Middle frontal gyrus (tissue), 1 donor: Measurements from ENCODE around the gene RERE.

Source experiments
- DNase-seq: peaks from one replicate; pipeline ENCODE4 v3.0.0-alpha.2; 2015; ENCODE audit warnings: low spot score; ENCODE audit errors: extremely low spot score

Gene RERE

GRCh38 chr1:8580566-8580965 is 236.9 kb downstream of the RERE start:
- DNase-seq: no peak

DNA sequence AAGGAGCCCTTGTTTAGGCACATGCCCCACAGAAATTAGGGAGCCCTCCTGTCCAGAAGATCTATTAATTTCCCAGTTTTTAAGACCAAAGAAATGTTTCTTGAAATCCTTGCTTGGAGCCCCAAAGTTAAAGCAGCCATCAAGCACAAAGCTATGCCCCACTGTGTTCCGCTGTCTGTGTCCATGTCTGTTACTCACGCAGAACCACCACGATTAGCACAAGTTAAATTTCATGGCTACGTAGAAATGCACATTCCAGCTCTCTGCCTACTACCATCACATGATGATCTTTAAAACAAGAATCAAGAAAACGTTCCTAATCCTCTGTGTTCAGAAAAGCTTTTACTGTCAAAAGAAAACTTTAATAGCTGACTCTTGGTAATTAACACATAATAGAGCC is 238.5 kb downstream of the RERE start:
- no peak for DNase-seq

GRCh38 chr1:8578132-8578877 is 239.1 kb downstream of the RERE start:
- DNase-seq: no peak

- DNase-seq: no peak
These were observed 242.5 kb downstream of the RERE start for GRCh38 chr1:8574985-8575384.

DNA sequence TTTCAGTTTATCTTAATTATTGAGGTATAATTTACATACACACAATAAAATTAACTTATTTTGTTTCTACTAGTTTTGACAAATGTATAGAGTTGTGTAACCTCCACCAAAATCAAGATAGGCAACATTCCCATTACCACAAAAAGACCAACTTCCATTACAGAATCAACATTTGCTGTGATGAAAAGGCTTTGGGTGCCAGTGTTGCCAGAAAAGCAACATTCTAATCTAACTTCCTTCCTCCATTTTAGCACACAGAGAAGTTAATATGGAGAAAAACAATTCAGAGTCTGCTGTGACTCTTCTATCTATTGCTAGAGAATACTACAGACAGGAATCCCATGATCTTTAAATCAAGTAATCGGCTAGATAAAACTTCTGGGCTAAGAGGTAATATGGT is 245.3 kb downstream of the RERE start:
- DNase-seq: no peak

- DNase-seq: no peak
These were observed 246.0 kb downstream of the RERE start for GRCh38 chr1:8571200-8571984.

GRCh38 chr1:8570465-8570864 is 247.0 kb downstream of the RERE start:
- DNase-seq: no peak

GRCh38 chr1:8569242-8569641 is 248.2 kb downstream of the RERE start:
- no peak for DNase-seq

GRCh38 chr1:8568837-8569236 is 248.6 kb downstream of the RERE start:
- DNase-seq: no peak

DNA sequence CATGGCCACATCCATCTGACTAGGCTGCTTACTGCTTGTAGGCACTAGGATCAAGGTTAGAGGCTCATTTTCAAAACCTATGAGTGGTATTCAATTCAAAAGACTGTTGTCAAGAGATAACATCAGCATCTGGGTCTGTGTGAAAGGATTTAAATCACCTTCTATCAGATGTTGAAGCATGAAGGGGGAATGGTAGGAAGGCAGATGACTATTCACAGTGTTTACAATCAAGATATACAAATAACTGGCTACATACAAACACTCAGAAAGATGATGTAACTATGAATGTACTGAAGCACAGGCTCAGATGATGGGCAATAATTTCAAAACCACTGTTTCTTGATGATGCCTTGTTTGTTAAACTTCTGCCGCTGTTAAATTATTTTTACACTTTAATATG is 250.3 kb downstream of the RERE start:
- DNase-seq: no peak

DNA sequence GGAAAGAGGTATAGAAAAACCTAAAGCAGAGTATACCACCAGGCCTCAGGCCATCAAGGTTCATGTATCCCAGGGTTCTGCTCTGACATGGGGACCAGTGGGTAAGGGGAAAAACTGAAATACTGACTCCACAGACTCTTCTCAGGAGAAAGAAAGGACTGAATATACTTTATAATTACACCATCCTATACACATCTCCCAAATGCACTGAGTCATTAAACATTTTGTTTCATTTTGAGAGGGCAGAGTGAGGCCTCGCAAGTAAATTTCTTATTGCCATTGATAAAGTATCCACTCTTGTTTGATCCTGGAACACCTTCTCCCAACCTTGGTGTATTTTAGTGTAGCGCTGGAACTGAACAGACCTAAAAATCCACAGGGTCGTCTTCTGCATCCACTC is 251.6 kb downstream of the RERE start:
- DNase-seq: no peak

- no peak for DNase-seq
These were observed 253.4 kb downstream of the RERE start for GRCh38 chr1:8563944-8564537.

DNA sequence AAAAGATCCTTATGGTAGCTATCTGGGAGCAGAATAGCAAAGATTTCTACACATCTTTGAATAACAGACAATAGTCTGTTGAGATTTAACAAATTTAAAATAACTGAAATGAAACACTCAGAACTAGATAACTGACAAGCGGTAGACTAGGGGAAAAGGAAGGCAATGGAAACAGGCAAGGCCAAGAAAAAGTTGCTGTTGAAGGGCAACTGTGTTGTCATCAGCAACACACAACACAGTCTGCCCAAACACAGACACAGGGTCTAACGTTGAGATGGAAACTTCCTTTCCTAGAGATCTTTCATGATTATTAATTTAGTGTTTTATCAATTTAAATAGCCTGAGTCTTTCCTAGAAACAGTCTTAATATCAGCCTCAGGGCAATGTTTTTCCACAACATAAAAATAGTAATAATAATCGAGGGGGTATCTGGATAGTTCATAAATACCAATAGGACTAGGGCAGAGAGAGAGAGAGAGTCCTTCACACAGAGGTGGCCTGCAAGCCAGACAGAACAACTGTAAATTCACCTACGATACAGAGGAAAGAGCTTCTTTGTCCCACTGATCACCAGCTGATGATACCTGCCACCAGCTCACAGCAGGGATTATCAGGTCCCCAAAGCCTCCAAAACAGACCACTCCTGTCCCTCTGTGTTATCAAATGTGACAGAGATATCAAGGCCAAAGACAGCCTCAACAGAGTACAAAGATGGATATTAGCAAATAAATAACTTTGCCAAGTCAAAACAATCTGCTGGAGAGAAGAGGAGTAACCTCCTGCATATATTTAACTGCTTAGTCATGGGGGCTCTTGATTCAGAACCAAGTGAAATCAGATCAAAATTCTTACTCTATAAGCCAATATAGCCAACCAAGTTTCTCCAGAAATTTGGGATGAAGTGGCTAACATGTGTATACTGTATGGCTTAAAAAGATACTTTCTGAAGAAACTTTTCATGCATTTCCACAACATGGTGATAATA is 254.3 kb downstream of the RERE start:
- DNase-seq: no peak

GRCh38 chr1:8562222-8562621 is 255.2 kb downstream of the RERE start:
- no peak for DNase-seq

DNA sequence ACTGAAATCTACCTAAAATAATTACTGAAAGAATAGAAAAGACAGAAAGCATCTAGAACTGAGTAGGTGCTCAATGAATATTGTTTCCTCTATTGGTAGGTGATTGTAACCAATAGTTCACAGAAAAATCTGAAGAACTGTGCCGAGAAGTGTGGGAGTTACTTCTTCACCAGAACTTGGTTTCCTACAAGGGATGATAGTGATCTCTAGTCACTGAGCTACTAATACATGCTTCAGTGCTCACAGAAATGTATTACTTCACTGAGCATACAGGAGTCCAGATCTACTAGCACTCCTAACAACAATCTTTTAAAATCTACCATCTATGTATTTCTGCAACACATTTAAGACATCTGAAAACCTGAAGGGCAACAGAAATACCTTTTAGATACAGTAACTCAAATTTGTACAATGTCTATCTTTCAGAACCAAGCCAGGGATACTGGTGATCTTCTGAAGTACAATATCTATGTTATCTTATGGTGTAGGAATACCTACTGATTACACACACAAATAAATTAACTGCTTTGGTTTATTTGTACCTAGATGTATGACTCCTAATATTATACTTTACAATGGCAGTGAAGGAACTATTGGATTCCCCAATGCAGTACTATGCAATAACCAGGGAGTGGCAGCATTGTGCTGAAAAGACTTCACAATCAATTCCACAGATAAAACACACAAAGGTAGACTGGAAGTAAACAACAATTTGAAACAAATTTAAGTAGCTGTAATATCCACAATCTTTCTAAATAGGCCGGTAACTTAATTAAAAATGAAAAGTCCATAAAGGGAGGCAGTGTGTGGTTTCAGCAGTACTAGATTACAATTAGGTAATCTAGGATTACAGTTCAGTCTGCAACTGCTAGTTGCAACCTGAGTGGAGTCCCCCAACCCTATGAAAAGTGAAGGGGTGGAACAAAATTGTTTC is 256.6 kb downstream of the RERE start:
- DNase-seq: peak; percentile 25

- no peak for DNase-seq
These were observed 257.4 kb downstream of the RERE start for GRCh38 chr1:8560035-8560434.

DNA sequence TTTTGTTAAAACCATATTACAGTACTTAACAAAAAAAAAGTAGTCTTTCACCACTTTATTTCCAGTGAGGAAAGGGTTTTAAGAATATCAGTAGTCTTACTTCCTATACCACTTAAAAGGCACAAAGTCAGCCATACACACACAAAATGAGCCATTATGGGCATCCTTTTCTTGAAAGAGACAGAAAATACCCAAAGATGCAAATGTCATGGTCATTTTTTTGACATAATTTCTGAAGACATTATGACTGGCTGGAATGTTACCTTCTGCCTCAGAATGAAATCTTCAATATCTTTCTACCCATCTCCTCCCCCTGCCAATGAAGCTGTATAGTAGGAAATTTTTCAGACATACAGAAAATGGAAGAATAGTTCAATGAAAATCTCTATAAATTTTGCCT is 261.9 kb downstream of the RERE start:
- DNase-seq: no peak

DNA sequence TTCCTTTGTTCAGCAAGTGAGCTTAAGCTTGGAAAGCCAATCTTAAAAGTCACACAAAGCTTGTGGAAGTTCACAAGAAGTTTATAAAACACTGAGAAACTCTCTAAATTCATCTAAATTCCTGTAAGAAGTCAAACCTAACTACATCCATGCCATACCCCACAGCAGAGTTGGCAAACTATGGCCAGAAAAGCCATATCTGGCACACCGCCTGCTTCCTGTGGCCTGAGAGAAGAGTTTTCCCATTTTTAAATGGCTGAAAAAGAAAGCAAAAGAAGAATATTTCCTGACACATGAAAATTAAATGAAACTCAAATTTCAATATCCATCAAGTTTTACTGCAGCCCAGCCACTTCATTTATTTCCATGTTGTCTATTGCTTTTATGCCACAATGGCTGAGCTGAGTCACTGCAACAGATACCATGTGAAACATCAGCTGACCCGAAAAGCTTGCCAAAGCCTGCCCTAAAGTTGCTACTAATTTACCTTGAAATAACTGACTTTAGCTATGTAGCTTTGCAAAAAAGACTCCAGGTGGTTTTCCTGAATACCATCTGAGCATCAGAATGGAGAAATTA is 262.4 kb downstream of the RERE start:
- DNase-seq: no peak

DNA sequence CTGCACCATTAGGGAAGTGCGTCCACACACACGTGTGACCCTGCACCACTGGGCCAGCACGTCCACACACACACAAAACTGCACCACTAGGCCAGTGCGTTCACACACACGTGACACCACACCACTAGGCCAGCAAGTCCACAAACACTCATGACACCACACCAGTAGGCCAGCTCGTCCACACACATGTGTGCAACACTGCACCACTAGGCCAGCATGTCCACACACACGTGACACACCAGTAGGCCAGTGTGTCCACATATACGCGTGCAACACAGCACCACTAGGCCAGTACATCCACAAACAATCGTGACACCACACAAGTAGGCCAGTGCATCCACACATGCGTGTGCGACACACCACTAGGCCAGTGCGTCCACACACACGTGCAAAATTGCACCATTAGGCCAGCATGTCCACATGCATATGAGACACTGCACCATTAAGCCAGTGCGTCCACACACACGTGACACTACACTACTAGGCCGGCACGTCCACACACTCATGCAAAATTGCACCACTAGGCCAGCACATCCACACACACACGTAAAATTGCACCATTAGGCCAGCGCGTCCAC is 264.5 kb downstream of the RERE start:
- no peak for DNase-seq
